IMR-90 (cell line): Measurements from ENCODE around the gene RNF149.

Experiments
- CTCF ChIP-seq: conservative IDR thresholded peaks from 2 replicates; pipeline ENCODE4 v1.5.1; 2012; ENCODE audit warnings: mild to moderate bottlenecking, low read depth, low read length, improper control_type of control experiment
- ELK1 ChIP-seq: fragments of 150-350 bp; IDR thresholded peaks from 2 replicates; pipeline ENCODE4 v1.6.1; 2016; ENCODE audit warnings: low read depth, mild to moderate bottlenecking, low read length, moderate library complexity, borderline replicate concordance
- SMC3 ChIP-seq: fragments of 150-350 bp; IDR thresholded peaks from 2 replicates; pipeline ENCODE4 v1.6.1; 2016; ENCODE audit warnings: low read depth, mild to moderate bottlenecking, antibody characterized with exemption, low read length, moderate library complexity

GRCh38 chr2:101305035-101305434 lies 3.5 kb downstream of the RNF149 start:
- TF ChIP-seq CTCF (no peak), ELK1 (no peak), SMC3 (no peak)
